Heart left ventricle (tissue), 13 donors: ENCODE measurements around the gene TTC7B.

Experiments used
- CTCF ChIP-seq, 12 donors: fragments of 200-600 bp; sonication (generic) in 4 of 12; IDR thresholded peaks; one replicate each; pipeline versions ENCODE4 v1.5.0 to v1.8.0; 2018 to 2022; ENCODE audit warnings: antibody characterized with exemption in 12 of 12, mild to moderate bottlenecking in 5 of 12
- POLR2A ChIP-seq, 2 donors: fragments of 450-650 bp; IDR thresholded peaks; one replicate each; pipeline ENCODE4 v1.6.1; 2017; ENCODE audit warnings: antibody characterized with exemption in 2 of 2, mild to moderate bottlenecking in 2 of 2, moderate library complexity in 2 of 2
- donor health status: ischemic (EF 13 %, LVEDD 7.1; RV severe dilation, severe dysfunction).
- donor health status: DM: no; HTN: yes; CAD: no.
- donor health status: DM: no; HTN: no; CAD: no.
- donor health status: ischemic (EF 25% LVEDD 6.9; RV normal size, moderate dysfunction).
- donor health status: ischemic (EF 25% LVEDD 5.7; RV mildly dilated, moderate dysfunction).
- donor health status: ischemic (EF 35%, LVEDD 5.7; RV mildly dilated, moderate dysfunction).
- donor health status: nonischemic (EF 11% LVEDD 7.7; RV severe dilation, severe dysfunction).
- donor health status: DM: yes; HTN: yes; CAD: no.
- donor health status: PGD.
- donor health status: ischemic (EF 29% LVEDD 5.4; RV normal size, mild dysfunction).
- donor health status: nonischemic (EF 23%, LVEDD 6.1; RV moderate dilation, normal function).

DNA sequence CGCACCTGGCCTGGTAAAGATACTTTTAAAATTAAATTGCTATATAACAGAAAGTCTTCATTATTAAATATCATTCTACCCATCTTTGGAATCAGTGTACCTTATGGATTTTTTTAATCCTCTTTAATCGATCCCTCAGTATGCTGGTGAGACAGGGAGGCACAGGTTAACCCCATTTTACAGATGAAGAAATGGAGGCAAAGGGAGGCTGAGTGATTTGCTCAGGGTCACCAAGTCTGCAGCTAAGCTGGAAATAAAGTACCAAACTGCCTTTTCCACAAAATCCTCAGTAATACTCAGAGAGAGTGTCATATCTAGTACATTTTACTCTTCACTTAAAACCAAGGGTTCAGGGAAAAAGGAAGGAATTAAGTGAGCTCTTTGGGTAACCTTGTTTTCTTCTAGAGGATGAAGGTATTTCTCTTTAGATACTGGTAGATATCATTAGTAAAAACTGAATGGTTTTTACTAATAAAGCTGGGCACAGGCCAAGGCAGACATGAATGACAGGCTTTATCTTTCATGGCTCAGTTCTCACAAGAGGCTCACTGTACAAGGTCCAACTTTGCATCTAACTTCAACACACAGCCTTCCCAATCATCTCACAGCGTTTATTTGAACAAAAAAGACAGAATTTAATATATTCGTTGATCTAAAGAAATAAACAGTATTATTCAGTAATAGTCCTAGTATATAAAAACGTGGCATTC is 35.3 kb upstream of the TTC7B start:
- TF ChIP-seq CTCF (IDR thresholded peaks at IDR 0.05) (no peak), POLR2A (IDR thresholded peaks at IDR 0.05) (no peak)
